WTC11 (cell line): Measurements from ENCODE around the gene FYN. TPM values are rescaled to one million over a fixed set of nuclear protein-coding genes. Genes with fewer than 3 reads are reported as not detected.

Experiments
- ATAC-seq: fragments of 200-7000 bp; cut with Tn5 transposase; 2 replicates; pipeline ENCODE4 v1.10.0; 2021; ENCODE audit warnings: mild to moderate bottlenecking, moderate library complexity
- Bru-seq: library from RNA; stranded (reverse); fragments of 400-500 nt; gene quantifications from one replicate; lab custom pipeline; 2021; lab: Mats Ljungman, UMichigan
- CTCF ChIA-PET: fragments of 300-600 bp; sonication (Branson Sonifier 250); formaldehyde crosslinking; loops from one replicate; lab custom pipeline; 2021; ENCODE audit warnings: antibody characterized with exemption; lab: Charles Lee
- POLR2A ChIA-PET: fragments of 350-600 bp; sonication (Branson Sonifier 250); formaldehyde crosslinking; loops from one replicate; lab custom pipeline; 2021; ENCODE audit warnings: antibody characterized with exemption; lab: Charles Lee
- DNase-seq: peaks from one replicate; pipeline ENCODE4 v3.0.0; 2021; ENCODE audit warnings: low spot score
- H3K27ac Mint-ChIP-seq: 2 replicates; pipeline ENCODE4 v1.8.0; 2021; ENCODE audit warnings: mixed read lengths
- H3K27me3 Mint-ChIP-seq: 2 replicates; pipeline ENCODE4 v1.8.0; 2021; ENCODE audit warnings: low read depth, mild to moderate bottlenecking, moderate library complexity, mixed read lengths
- H3K36me3 Mint-ChIP-seq: 2 replicates; pipeline ENCODE4 v1.8.0; 2021; ENCODE audit warnings: mixed read lengths
- H3K4me1 Mint-ChIP-seq: 2 replicates; pipeline ENCODE4 v1.8.0; 2022; ENCODE audit warnings: mixed read lengths
- H3K4me3 Mint-ChIP-seq: 2 replicates; pipeline ENCODE4 v1.8.0; 2021; ENCODE audit warnings: mild to moderate bottlenecking, moderate library complexity, mixed read lengths
- H3K9me3 Mint-ChIP-seq: 2 replicates; pipeline ENCODE4 v1.8.0; 2021; ENCODE audit warnings: mixed read lengths
- ATF2 ChIP-seq: sonication (generic); formaldehyde crosslinking; IDR thresholded peaks from 2 replicates; pipeline ENCODE4 v1.8.1; 2022; ENCODE audit warnings: low read depth, missing genetic modification reagents, borderline replicate concordance
- ATF6 ChIP-seq: sonication (generic); formaldehyde crosslinking; IDR thresholded peaks from 2 replicates; pipeline ENCODE4 v1.8.1; 2023; ENCODE audit warnings: mild to moderate bottlenecking, missing genetic modification reagents
- E2F5 ChIP-seq: sonication (generic); formaldehyde crosslinking; IDR thresholded peaks from 2 replicates; pipeline ENCODE4 v1.8.1; 2022; ENCODE audit warnings: mild to moderate bottlenecking, moderate library complexity, missing genetic modification reagents
- ERG ChIP-seq: fragments of 250-450 bp; sonication (Bioruptor Pico); IDR thresholded peaks from 2 replicates; pipeline ENCODE4 v1.8.0; 2021; ENCODE audit warnings: mild to moderate bottlenecking
- ESRRA ChIP-seq: sonication (generic); formaldehyde crosslinking; IDR thresholded peaks from 2 replicates; pipeline ENCODE4 v1.8.1; 2022; ENCODE audit warnings: mild to moderate bottlenecking, missing genetic modification reagents, borderline replicate concordance
- ETV6 ChIP-seq: sonication (generic); formaldehyde crosslinking; IDR thresholded peaks from 2 replicates; pipeline ENCODE4 v1.8.1; 2022; ENCODE audit warnings: mild to moderate bottlenecking, missing genetic modification reagents
- FOXK1 ChIP-seq: sonication (generic); formaldehyde crosslinking; IDR thresholded peaks from 2 replicates; pipeline ENCODE4 v1.8.0; 2022; ENCODE audit warnings: mild to moderate bottlenecking, moderate library complexity, missing genetic modification reagents
- GABPB1 ChIP-seq: sonication (generic); formaldehyde crosslinking; IDR thresholded peaks from 2 replicates; pipeline ENCODE4 v1.8.1; 2023; ENCODE audit warnings: mild to moderate bottlenecking, missing genetic modification reagents
- HMGXB4 ChIP-seq: sonication (generic); formaldehyde crosslinking; IDR thresholded peaks from 2 replicates; pipeline ENCODE4 v1.8.1; 2023; ENCODE audit warnings: mild to moderate bottlenecking, moderate library complexity, missing genetic modification reagents
- MAX ChIP-seq: sonication (generic); formaldehyde crosslinking; IDR thresholded peaks from 2 replicates; pipeline ENCODE4 v1.8.0; 2022; ENCODE audit warnings: mild to moderate bottlenecking, missing genetic modification reagents
- MYBL2 ChIP-seq: sonication (generic); formaldehyde crosslinking; IDR thresholded peaks from 2 replicates; pipeline ENCODE4 v1.8.1; 2023; ENCODE audit warnings: mild to moderate bottlenecking, moderate library complexity, missing genetic modification reagents
- NR2C2 ChIP-seq: sonication (generic); formaldehyde crosslinking; IDR thresholded peaks from 2 replicates; pipeline ENCODE4 v1.8.0; 2022; ENCODE audit warnings: mild to moderate bottlenecking, missing genetic modification reagents
- NR3C1 ChIP-seq: sonication (generic); formaldehyde crosslinking; conservative IDR thresholded peaks from 2 replicates; pipeline ENCODE4 v1.8.1; 2023; ENCODE audit warnings: low read depth, mild to moderate bottlenecking, missing genetic modification reagents
- PRRX2 ChIP-seq: fragments of 250-450 bp; sonication (Bioruptor Pico); IDR thresholded peaks from 2 replicates; pipeline ENCODE4 v1.8.0; 2021; ENCODE audit warnings: mild to moderate bottlenecking
- SP1 ChIP-seq: sonication (generic); formaldehyde crosslinking; conservative IDR thresholded peaks from 2 replicates; pipeline ENCODE4 v1.8.1; 2022; ENCODE audit warnings: missing genetic modification reagents
- ZBTB43 ChIP-seq: sonication (generic); formaldehyde crosslinking; IDR thresholded peaks from 2 replicates; pipeline ENCODE4 v1.8.1; 2023; ENCODE audit warnings: mild to moderate bottlenecking, missing genetic modification reagents
- ZNF219 ChIP-seq: sonication (generic); formaldehyde crosslinking; IDR thresholded peaks from 2 replicates; pipeline ENCODE4 v1.8.0; 2023; ENCODE audit warnings: missing genetic modification reagents, mild to moderate bottlenecking, borderline replicate concordance
- ZNF232 ChIP-seq: sonication (generic); formaldehyde crosslinking; IDR thresholded peaks from 2 replicates; pipeline ENCODE4 v1.8.0; 2022; ENCODE audit warnings: mild to moderate bottlenecking, missing genetic modification reagents
- ZNF532 ChIP-seq: fragments of 250-450 bp; sonication (Bioruptor Pico); IDR thresholded peaks from 2 replicates; pipeline ENCODE4 v1.9.0; 2021; ENCODE audit warnings: mild to moderate bottlenecking, borderline replicate concordance
- long read RNA-seq, 3 experiments: library from RNA in 1 of 3; library from capped mRNA in 1 of 3; library from polyadenylated mRNA in 1 of 3; unstranded in 2 of 3; stranded (forward) in 1 of 3; transcript quantifications; one replicate each; pipeline ENCODE4 v2.0.0, GENCODE V29; 2021
- total RNA-seq: library from RNA; stranded (reverse); gene quantifications from 3 replicates; pipeline ENCODE4 v1.2.3, GENCODE V29; 2021

The FYN gene
- 57.1 to 63.9 TPM (median 59.0 TPM) in 3 replicates for total RNA-seq
- Bru-seq, nascent RNA = percentile 72 among the genes with signal in this experiment
- long read RNA-seq, experiment 1, transcript FYN-205 (14 exons, 3,234 nt) = major isoform, 57 of 182 reads
- long read RNA-seq, experiment 1, transcript FYN-202 (14 exons, 3,628 nt) = minor isoform, 50 of 182 reads
- long read RNA-seq, experiment 1, partial matches to known transcripts = 13 of 182 reads
- long read RNA-seq, experiment 1, other reads (novel, unspliced or antisense) = 59 of 182 reads
- long read RNA-seq, experiment 2, transcript FYN-205 (14 exons, 3,234 nt) = minor isoform, 8 of 51 reads
- long read RNA-seq, experiment 2, transcript FYN-202 (14 exons, 3,628 nt) = major isoform, 10 of 51 reads
- long read RNA-seq, experiment 2, partial matches to known transcripts = 8 of 51 reads
- long read RNA-seq, experiment 2, other reads (novel, unspliced or antisense) = 19 of 51 reads
- long read RNA-seq, experiment 3 = 0 reads

GRCh38 chr6:111873178-111874024, at the start of gene FYN:
Gene FYN, minus strand, starts transcription at chr6:111873452. Its CDS starts 153,401 bp downstream, at chr6:111720051.
- Mint-ChIP-seq H3K27ac (peak within 1 kb of the TSS; percentile 76), H3K4me1 (peaks cover 45% of the 10 kb centered on the region), H3K9me3 (no peaks in the 10 kb centered on the region), H3K36me3 (no peaks in the 10 kb centered on the region), H3K4me3 (peak within 1 kb of the TSS; percentile 91), H3K27me3 (peaks cover 23% of the 10 kb centered on the region)
- DNase-seq = peak; percentile 99
- ChIA-PET CTCF (interaction anchor here (0.7 to 1.4 kb wide), 10 partner anchors 15 to 170 kb away, joined by 3 to 10 read pairs (median 3); no protein-coding TSS in a partner anchor), POLR2A (interaction anchor here (0.9 to 2.0 kb wide), 4 partner anchors 16 to 111 kb away, joined by 3 to 4 read pairs (median 3); no protein-coding TSS in a partner anchor)
- peak; percentile 94 for ATAC-seq
- TF ChIP-seq NR3C1 (CRISPR knock-in tag) (no peak), ETV6 (CRISPR knock-in tag) (0 out of 2 replicates have a peak, but pooled peaks have one; percentile 84), ERG (CRISPR knock-in tag) (no peak), NR2C2 (CRISPR knock-in tag) (no peak), ESRRA (CRISPR knock-in tag) (no peak), ZNF232 (0 out of 2 replicates have a peak, but pooled peaks have one; percentile 67), GABPB1 (CRISPR knock-in tag) (peak; percentile 65; the same call in 1 of the 2 replicates), PRRX2 (no peak), ZNF219 (CRISPR knock-in tag) (no peak), ATF6 (CRISPR knock-in tag) (no peak), SP1 (CRISPR knock-in tag) (peak; percentile 98), MYBL2 (no peak), ZNF532 (CRISPR knock-in tag) (no peak), FOXK1 (CRISPR knock-in tag) (peak; percentile 67; the same call in 1 of the 2 replicates), ATF2 (CRISPR knock-in tag) (no peak), MAX (CRISPR knock-in tag) (peak; percentile 73; the same call in 1 of the 2 replicates), E2F5 (peak; percentile 87), ZBTB43 (CRISPR knock-in tag) (0 out of 2 replicates have a peak, but pooled peaks have one; percentile 21), HMGXB4 (CRISPR knock-in tag) (peak; percentile 75)
